AG09309 (cell line): Measurements from ENCODE around the gene SUCLA2.

Source experiments
- DNase-seq: peaks from one replicate; pipeline ENCODE4 v3.0.0-alpha.2; 2010; ENCODE audit warnings: low read depth
- H3K4me3 ChIP-seq: 2 replicates; pipeline ENCODE4 v1.5.1; 2011; ENCODE audit warnings: mild to moderate bottlenecking, low read depth, low read length, moderate library complexity; ENCODE audit not compliant: control insufficient read depth
- CTCF ChIP-seq: IDR thresholded peaks from 2 replicates; pipeline ENCODE4 v1.5.1; 2011; ENCODE audit warnings: mild to moderate bottlenecking, low read depth, low read length, inconsistent platforms; ENCODE audit not compliant: insufficient read depth, control insufficient read depth; ENCODE audit errors: missing control alignments

The SUCLA2 gene

DNA sequence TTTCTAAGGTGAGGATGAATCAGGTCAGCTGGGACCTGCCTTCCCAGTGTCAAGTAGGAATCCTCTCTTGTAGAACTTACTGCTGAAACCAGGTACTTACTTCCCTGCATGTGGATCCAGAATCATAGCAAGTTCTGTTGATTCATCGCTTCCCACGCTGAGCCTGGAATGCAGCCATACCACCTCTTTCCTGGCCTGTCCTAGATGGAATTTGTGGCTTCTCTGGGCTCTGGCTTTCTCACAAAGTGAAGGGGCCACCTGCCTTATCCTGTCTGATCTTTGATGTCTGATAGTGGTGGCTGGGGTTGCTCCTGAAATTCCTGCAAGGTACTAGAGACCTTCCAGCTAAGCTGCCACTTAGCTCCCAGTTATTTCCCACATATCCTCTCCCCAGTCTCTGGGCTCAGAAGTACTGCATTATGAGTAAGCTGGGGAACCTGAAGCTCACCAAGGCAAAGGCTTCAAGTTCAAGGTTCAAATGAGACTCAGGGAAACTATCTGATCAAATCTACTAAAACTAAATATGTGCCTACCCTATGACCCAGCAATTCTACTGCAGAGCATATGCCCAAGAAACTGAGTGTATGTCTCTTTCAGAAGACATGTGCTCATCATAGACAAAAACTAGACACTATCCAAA, 103.5 kb downstream of the SUCLA2 start:
- no peak overlapping the region for H3K4me3 ChIP-seq
- TF ChIP-seq CTCF = no peak
- DNase-seq = peak; percentile 25

DNA sequence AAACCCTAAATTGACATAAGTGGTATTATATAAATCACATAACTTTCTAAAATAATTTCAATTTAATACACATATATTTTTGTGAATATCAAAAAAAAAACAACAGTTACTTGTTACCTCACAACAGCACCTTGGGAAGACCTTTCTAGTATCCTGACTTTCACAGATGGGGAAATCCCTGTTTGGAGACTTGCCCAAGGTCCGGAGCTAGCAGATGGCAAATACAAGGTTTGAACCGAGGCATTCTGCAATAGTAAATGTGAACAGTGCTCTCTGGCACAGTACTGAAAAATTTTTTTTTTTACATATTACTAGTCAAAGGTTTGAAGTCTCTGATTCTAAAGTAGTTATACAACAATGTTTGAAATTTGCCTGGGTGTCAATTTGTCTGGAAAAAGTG, 104.5 kb downstream of the SUCLA2 start:
- TF ChIP-seq CTCF = no peak
- DNase-seq = no peak
- no peak overlapping the region for H3K4me3 ChIP-seq

GRCh38 chr13:47896111-47896510, 105.0 kb downstream of the SUCLA2 start:
- no peak overlapping the region for H3K4me3 ChIP-seq
- DNase-seq = no peak
- TF ChIP-seq CTCF = no peak

- TF ChIP-seq CTCF = no peak
- DNase-seq = no peak
These were observed 107.5 kb downstream of the SUCLA2 start for GRCh38 chr13:47893527-47893926.

More at GRCh38 chr13:47893527-47893926, 107.5 kb downstream of the SUCLA2 start:
- no peak overlapping the region for H3K4me3 ChIP-seq
